ENCODE results near the gene ZNF362.
A peak's percentile ranks its signal among the peaks of the same experiment; 100 is the strongest.

Gene ZNF362

DNA sequence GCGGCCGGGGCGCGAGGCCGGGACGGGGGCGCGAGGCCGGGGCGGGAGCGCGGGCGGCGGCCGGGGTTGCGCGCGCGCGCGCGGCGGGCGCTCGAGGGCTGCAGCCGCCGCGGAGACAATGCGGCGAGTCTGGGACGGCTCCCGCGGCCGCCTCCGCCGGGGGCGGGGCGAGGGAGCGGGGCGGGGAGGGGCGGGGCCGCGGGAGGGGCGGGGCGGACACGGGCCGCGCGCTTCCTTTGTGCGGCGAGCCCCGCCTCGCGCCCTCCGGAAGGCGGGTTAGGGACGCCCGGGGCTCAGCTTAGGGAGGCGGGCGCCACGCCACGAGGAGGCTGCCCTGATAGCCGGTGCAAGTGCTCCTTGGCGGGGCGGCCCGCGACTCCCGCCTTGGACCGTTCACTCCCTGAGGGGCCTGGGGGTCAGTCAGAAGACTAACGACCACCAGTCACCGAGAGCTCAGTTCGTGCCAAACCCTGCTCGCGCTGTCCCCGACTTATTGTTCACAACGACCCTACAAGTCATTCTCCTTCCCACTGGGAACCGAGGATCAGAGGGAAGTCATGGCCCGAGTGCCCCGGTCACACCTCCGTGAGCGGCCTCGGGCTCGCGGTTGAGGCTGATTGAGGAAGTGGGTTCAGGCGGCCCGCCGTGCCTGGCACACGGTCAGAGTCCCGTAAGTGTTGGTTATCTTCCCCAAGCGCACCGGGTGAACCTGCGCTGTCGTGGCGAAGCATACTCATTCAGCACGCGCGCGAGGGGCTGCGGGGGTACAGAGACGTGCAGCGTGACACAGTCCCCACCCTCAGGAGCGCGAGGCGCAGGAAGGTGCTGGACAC, 93.7 kb downstream of the ZNF362 start:
- peak; percentile 86 for DNase-seq

Data from EL (cell line).